Lower lobe of right lung (tissue), 2 donors: Measurements from ENCODE around the gene ATP2B3. TPM values are rescaled to one million over a fixed set of nuclear protein-coding genes. Genes with fewer than 3 reads are reported as not detected.

Source experiments
- ATAC-seq, 2 donors: fragments of 200-7000 bp; cut with Tn5 transposase; one replicate each; pipeline ENCODE4 v1.9.1; 2020 to 2022; ENCODE audit warnings: mild to moderate bottlenecking in 2 of 2, moderate library complexity in 2 of 2
- DNase-seq: peaks from one replicate; pipeline ENCODE4 v3.0.0-alpha.2; 2020
- H3K27ac ChIP-seq: fragments of 200-600 bp; one replicate; pipeline ENCODE4 v1.8.0; 2022
- H3K27me3 ChIP-seq: fragments of 200-600 bp; one replicate; pipeline ENCODE4 v1.8.0; 2022; ENCODE audit warnings: low read depth
- H3K36me3 ChIP-seq: fragments of 200-600 bp; one replicate; pipeline ENCODE4 v1.8.0; 2022; ENCODE audit warnings: mild to moderate bottlenecking
- H3K4me1 ChIP-seq: fragments of 200-600 bp; one replicate; pipeline ENCODE4 v1.8.0; 2022
- H3K4me3 ChIP-seq: fragments of 200-600 bp; one replicate; pipeline ENCODE4 v1.8.0; 2022; ENCODE audit warnings: mild to moderate bottlenecking
- H3K9me3 ChIP-seq: fragments of 200-600 bp; one replicate; pipeline ENCODE4 v1.8.0; 2022
- CTCF ChIP-seq: fragments of 200-600 bp; IDR thresholded peaks from one replicate; pipeline ENCODE4 v1.8.0; 2022; ENCODE audit warnings: antibody characterized with exemption, mild to moderate bottlenecking
- intact Hi-C: fragments of 100-400 bp; cut with DNase I; formaldehyde crosslinking; loops from one replicate; pipeline ENCODE4 v1.11.0; 2022
- total RNA-seq: library from RNA; stranded (reverse); fragmentation: NEBNext Ultra II Directional; extraction: Animal tissue kit (Norgen Biotek cat#: 25700); gene quantifications from one replicate; pipeline ENCODE4 v1.2.1, GENCODE V29; 2021
- donor health status: DM: no; HTN: yes; CAD: no; lungs with severe emphysema.

ATP2B3 gene
- total RNA-seq, 1 donor from 2014 or later, result not detected

- no peak overlapping the region for H3K27ac ChIP-seq
- no peak for ATAC-seq
Observed at GRCh38 chrX:153551135-153551534, 33.7 kb downstream of the ATP2B3 start.

GRCh38 chrX:153554519-153555167 is 37.2 kb downstream of the ATP2B3 start:
- peak; percentile 66 to 76 for ATAC-seq
- Histone ChIP-seq H3K36me3 (no peaks in the 10 kb centered on the region), H3K4me3 (no peak overlapping the region), H3K4me1 (no peaks in the 10 kb centered on the region), H3K27me3 (no peaks in the 10 kb centered on the region), H3K9me3 (no peaks in the 10 kb centered on the region), H3K27ac (no peak overlapping the region)
- TF ChIP-seq CTCF, result peak; percentile 58
- DNase-seq, result peak; percentile 61
- intact Hi-C loops, result no loop called here

More at GRCh38 chrX:153551135-153551534, 33.7 kb downstream of the ATP2B3 start:
- H3K9me3 ChIP-seq, result no peaks in the 10 kb centered on the region
- no peaks in the 10 kb centered on the region for H3K4me1 ChIP-seq
- intact Hi-C loops, result no loop called here
- no peaks in the 10 kb centered on the region for H3K36me3 ChIP-seq
- no peaks in the 10 kb centered on the region for H3K27me3 ChIP-seq
- no peak for DNase-seq
- no peak overlapping the region for H3K4me3 ChIP-seq
- TF ChIP-seq CTCF, result no peak

GRCh38 chrX:153556767-153557166 is 39.3 kb downstream of the ATP2B3 start:
- Histone ChIP-seq H3K9me3 (no peaks in the 10 kb centered on the region), H3K27me3 (no peaks in the 10 kb centered on the region), H3K4me1 (no peaks in the 10 kb centered on the region), H3K27ac (no peak overlapping the region), H3K36me3 (no peaks in the 10 kb centered on the region), H3K4me3 (no peak overlapping the region)
- intact Hi-C loops, result no loop called here
- no peak for ATAC-seq
- no peak for DNase-seq
- no peak for TF ChIP-seq CTCF

GRCh38 chrX:153557618-153558355 is 40.3 kb downstream of the ATP2B3 start:
- intact Hi-C loops, result no loop called here
- TF ChIP-seq CTCF, result no peak
- no peak for DNase-seq
- Histone ChIP-seq H3K27me3 (no peaks in the 10 kb centered on the region), H3K9me3 (no peaks in the 10 kb centered on the region), H3K27ac (no peak overlapping the region), H3K4me1 (no peaks in the 10 kb centered on the region), H3K36me3 (no peaks in the 10 kb centered on the region), H3K4me3 (no peak overlapping the region)
- ATAC-seq, result no peak

- ATAC-seq, result no peak
- no peaks in the 10 kb centered on the region for H3K4me1 ChIP-seq
- H3K9me3 ChIP-seq, result no peaks in the 10 kb centered on the region
- no peak overlapping the region for H3K27ac ChIP-seq
- no peaks in the 10 kb centered on the region for H3K36me3 ChIP-seq
- intact Hi-C loops, result no loop called here
- no peak for TF ChIP-seq CTCF
- DNase-seq, result no peak
- no peaks in the 10 kb centered on the region for H3K27me3 ChIP-seq
- H3K4me3 ChIP-seq, result no peak overlapping the region
Observed at GRCh38 chrX:153560000-153560399, 42.6 kb downstream of the ATP2B3 start.
